GM18508 (cell line): ENCODE measurements around the gene CHST10.
"Not testable (repeated sequence)": the region's sequence is repeated elsewhere in the genome, so short reads cannot be mapped to it uniquely, and the experiment has no call there.

Source experiments
- ATAC-seq: cut with Tn5 transposase; IDR thresholded peaks from one replicate; pipeline ENCODE4 v1.9.1; 2021; ENCODE audit warnings: moderate number of reproducible peaks; ENCODE audit not compliant: insufficient read depth, unreplicated experiment

CHST10 gene

DNA sequence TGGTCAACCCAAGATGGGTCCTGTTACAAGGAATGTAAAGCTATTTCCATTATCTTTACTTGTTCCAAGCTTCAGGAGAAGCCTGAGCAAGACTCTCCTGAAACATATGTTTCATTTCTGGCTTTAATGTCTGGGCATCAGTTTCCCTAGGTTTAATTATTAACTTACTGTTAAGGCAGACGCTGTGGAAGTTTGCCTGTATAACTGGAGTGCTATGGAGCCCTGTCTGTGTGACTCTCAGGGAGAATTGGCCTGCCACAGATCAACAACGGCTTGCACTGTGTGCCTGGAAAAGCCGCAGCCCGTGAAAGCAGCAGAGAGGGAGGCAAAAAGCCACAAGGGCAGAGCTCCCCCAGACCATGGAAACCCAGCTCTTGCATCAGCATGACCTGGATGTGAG, 73.0 kb downstream of the CHST10 start:
- no peak for ATAC-seq

DNA sequence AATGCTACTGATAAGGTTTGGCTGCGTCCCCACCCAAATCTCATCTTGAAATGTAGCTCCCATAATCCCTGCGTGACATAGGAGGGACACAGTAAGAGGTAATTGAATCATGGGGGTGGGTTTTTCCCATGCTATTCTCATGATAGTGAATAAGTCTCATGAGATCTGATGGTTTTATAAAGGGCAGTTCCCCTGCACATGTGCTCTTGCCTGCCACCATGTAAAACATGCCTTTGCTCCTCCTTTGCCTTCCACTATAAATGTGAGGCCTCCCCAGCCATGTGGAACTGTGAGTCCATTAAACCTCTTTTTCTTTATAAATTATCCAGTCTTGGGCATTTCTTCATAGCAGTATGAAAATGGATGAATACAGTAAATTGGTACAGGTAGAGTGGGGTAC, 75.0 kb downstream of the CHST10 start:
- not testable (repeated sequence) for ATAC-seq
